K562 (cell line): ENCODE measurements around the gene INPP5D. TPM values are rescaled to one million over a fixed set of nuclear protein-coding genes. Genes with fewer than 3 reads are reported as not detected.

Experiments
- ATAC-seq: fragments of 200-7000 bp; cut with Tn5 transposase; 3 replicates; pipeline ENCODE4 v1.9.1; 2020; ENCODE audit warnings: moderate library complexity
- BruUV-seq: library from RNA; stranded (reverse); fragments of 400-500 nt; replicated peaks from 2 replicates; lab custom pipeline; 2021; lab: Mats Ljungman, UMichigan
- CTCF ChIA-PET: fragments of 300-600 bp; formaldehyde crosslinking; extraction: SDS; loops from one replicate; lab custom pipeline; 2021; ENCODE audit warnings: low intra/inter-chr PET ratio; lab: Yijun Ruan, JAX
- POLR2A ChIA-PET: fragments of 300-600, 350-650 bp; sonication (Branson Sonifier 250); formaldehyde crosslinking; extraction: SDS; loops from one replicate; lab custom pipeline; 2021; ENCODE audit warnings: antibody characterized with exemption, inconsistent platforms; lab: Yijun Ruan, JAX
- DNase-seq, 4 experiments: peaks; one replicate each; pipeline versions ENCODE4 v3.0.0 to v3.0.0-alpha.2; 2011 to 2018; ENCODE audit warnings: low spot score in 3 of 4, mixed read lengths in 3 of 4; ENCODE audit errors: extremely low read depth in 1 of 4
- FAIRE-seq: peaks from 2 replicates; lab custom pipeline; 2011; peaks lifted over from hg19 to GRCh38; lab: Jason Lieb, UNC
- H2AFZ ChIP-seq: 2 replicates; pipeline ENCODE4 v1.6.0; 2011; ENCODE audit warnings: low read depth, low read length, control low read depth, inconsistent platforms
- H3K27ac ChIP-seq: fragments of 200-600 bp; 3 replicates; pipeline ENCODE4 v1.8.0; 2011; ENCODE audit warnings: low read depth, mild to moderate bottlenecking, control low read depth, inconsistent platforms, low read length, moderate library complexity, mixed read lengths; ENCODE audit errors: extremely low read depth
- H3K27me3 ChIP-seq, 2 experiments: fragments of 300-600 bp in 1 of 2; 2 replicates in 1 of 2; 3 replicates in 1 of 2; pipeline versions ENCODE4 v1.6.0 to v1.8.0; 2011; ENCODE audit warnings: inconsistent platforms in 2 of 2, low read length in 2 of 2, mild to moderate bottlenecking in 1 of 2, mixed read lengths in 1 of 2, moderate library complexity in 1 of 2; ENCODE audit not compliant: control insufficient read depth in 2 of 2, insufficient read depth in 2 of 2
- H3K36me3 ChIP-seq: fragments of 300-600 bp; 3 replicates; pipeline ENCODE4 v1.8.0; 2011; ENCODE audit warnings: mild to moderate bottlenecking, low read length, inconsistent platforms; ENCODE audit not compliant: control insufficient read depth, insufficient read depth
- H3K4me1 ChIP-seq, 2 experiments: fragments of 200-600 bp in 1 of 2; replicated peaks in 1 of 2; 2 replicates in 1 of 2; 3 replicates in 1 of 2; pipeline versions ENCODE4 v1.5.1 to v1.8.0; 2011; ENCODE audit warnings: inconsistent platforms in 2 of 2, low read length in 2 of 2, mild to moderate bottlenecking in 1 of 2, mixed read lengths in 1 of 2, moderate library complexity in 1 of 2; ENCODE audit not compliant: control insufficient read depth in 2 of 2, insufficient read depth in 2 of 2
- H3K4me2 ChIP-seq: 2 replicates; pipeline ENCODE4 v1.6.1; 2011; ENCODE audit warnings: low read length, control low read depth, inconsistent platforms, mixed read lengths; ENCODE audit not compliant: insufficient read depth
- H3K4me3 ChIP-seq: fragments of 200-600 bp; sonication (generic), shearing (Covaris generic); 2 replicates; pipeline ENCODE4 v1.5.1; 2016; ENCODE audit warnings: control low read depth, inconsistent platforms
- H3K79me2 ChIP-seq: fragments of 200-600 bp; 3 replicates; pipeline ENCODE4 v1.8.0; 2011; ENCODE audit warnings: low read length, inconsistent platforms; ENCODE audit not compliant: control insufficient read depth, insufficient read depth
- H3K9ac ChIP-seq, 2 experiments: 2 replicates each; pipeline versions ENCODE4 v1.6.0 to v1.6.1; 2011; ENCODE audit warnings: low read depth in 2 of 2, low read length in 2 of 2, control low read depth in 1 of 2, inconsistent platforms in 1 of 2, mild to moderate bottlenecking in 1 of 2, mixed read lengths in 1 of 2; ENCODE audit not compliant: insufficient read depth in 1 of 2
- H3K9me1 ChIP-seq: one replicate; pipeline ENCODE4 v1.6.0; 2011; ENCODE audit warnings: inconsistent platforms, mild to moderate bottlenecking, low read length, moderate library complexity; ENCODE audit not compliant: control insufficient read depth, insufficient read depth
- H3K9me3 ChIP-seq: replicated peaks from 2 replicates; pipeline ENCODE4 v1.5.1; 2011; ENCODE audit warnings: low read depth, low read length, inconsistent platforms; ENCODE audit not compliant: control insufficient read depth, insufficient read depth
- H4K20me1 ChIP-seq: replicated peaks from 2 replicates; pipeline ENCODE4 v1.6.1; 2011; ENCODE audit warnings: low read length, inconsistent platforms, mixed read lengths; ENCODE audit not compliant: control insufficient read depth, insufficient read depth
- CTCF ChIP-seq, 3 experiments: IDR thresholded peaks in 2 of 3; conservative IDR thresholded peaks in 1 of 3; 2 replicates each; pipeline ENCODE4 v1.5.1; 2011 to 2012; ENCODE audit warnings: low read length in 3 of 3, mild to moderate bottlenecking in 3 of 3, control low read depth in 2 of 3, improper control_type of control experiment in 1 of 3, inconsistent platforms in 1 of 3, low read depth in 1 of 3, mixed read lengths in 1 of 3, moderate library complexity in 1 of 3; ENCODE audit not compliant: insufficient read depth in 2 of 3
- NELFE ChIP-seq: IDR thresholded peaks from 2 replicates; pipeline ENCODE4 v1.6.1; 2011; ENCODE audit warnings: mild to moderate bottlenecking; ENCODE audit not compliant: insufficient read depth, insufficient read length
- WGBS: fragments of 100-300 bp; shearing (Covaris generic); methylation state at CpG from one replicate; pipeline ENCODE4 v1.1.6; 2016; ENCODE audit warnings: low coverage, mixed read lengths; ENCODE audit not compliant: insufficient coverage; ENCODE audit errors: missing lambda C conversion rate; 5-methylcytosine and 5-hydroxymethylcytosine counted together
- in situ Hi-C: fragments of 300-500 bp; cut with MboI; formaldehyde crosslinking; loops from 4 replicates; pipeline ENCODE4 v1.15.0; 2018; ENCODE audit warnings: inconsistent platforms, mixed read lengths
- intact Hi-C: fragments of 100-400 bp; cut with micrococcal nuclease; formaldehyde crosslinking; loops from 2 replicates; pipeline ENCODE4 v1.14.2; 2022
- polyA plus RNA-seq, 8 experiments: library from polyadenylated mRNA; depleted of rRNA in 4 of 8; stranded (reverse) in 5 of 8; unstranded in 3 of 8; fragments of >200 nt; fragmentation: Nextera tagmentation in 2 of 8; fragmentation: Illumina TruSeq in 1 of 8; extraction: Ambion mirVana in 2 of 8; extraction: Trizol in 1 of 8; gene quantifications; 2 replicates each; pipeline versions ENCODE4 v1.2.1 to v1.2.3, GENCODE V29; 2011 to 2014; ENCODE audit warnings: inconsistent platforms in 1 of 8, missing spikeins in 1 of 8
- total RNA-seq, 7 experiments: library from RNA; depleted of rRNA in 6 of 7; stranded (reverse); fragments of >200 nt in 6 of 7; fragmentation: Illumina TruSeq in 2 of 7; extraction: Trizol in 2 of 7; gene quantifications; 2 replicates each; pipeline versions ENCODE4 v1.2.1 to v1.2.3, GENCODE V29; 2011 to 2021; ENCODE audit warnings: low replicate concordance in 1 of 7

Gene INPP5D
- total and polyA plus RNA-seq, 9 of the 15 experiments (the other 6 are each of a cell fraction or from before 2014, with no cell fraction given), result 0.55 to 6.2 (median 2.2) TPM

DNA sequence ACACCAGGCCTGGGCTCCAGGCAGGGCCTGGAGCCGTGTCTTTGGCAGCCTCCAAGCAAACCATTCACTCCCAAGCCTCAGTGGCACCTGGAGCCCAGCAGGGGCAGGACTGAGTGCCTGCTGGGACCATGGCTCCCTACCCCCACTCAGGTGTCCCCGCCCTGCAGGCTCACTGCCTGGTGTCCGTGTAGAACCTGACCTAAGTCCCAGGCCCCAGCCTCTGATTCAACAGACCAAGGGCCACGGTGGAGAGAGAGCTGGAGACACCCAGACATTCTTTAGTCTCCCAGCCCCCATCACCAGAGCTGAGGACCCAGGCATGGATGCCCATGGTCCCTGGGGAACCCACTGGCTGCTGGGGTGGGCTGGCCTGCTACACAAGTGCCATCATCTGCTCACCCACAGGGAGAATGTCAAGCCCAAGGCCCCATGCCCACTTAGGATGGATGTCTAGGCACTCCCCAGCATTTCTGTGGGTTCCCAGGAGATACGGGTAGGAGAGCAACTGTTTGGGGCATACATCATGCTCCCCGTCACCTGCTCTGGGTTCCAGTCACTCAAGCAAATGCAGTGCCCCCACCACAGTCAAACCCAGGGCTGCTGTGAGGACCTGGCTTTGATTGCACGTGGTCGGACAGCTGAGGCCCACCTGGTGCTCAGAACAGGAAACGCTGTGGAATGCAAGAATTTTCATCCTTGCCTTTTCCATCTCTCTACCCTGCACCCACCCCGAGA, 148.4 kb downstream of the INPP5D start:
- H3K36me3 ChIP-seq, result no peaks in the 10 kb centered on the region
- FAIRE-seq, result no peak
- no peaks in the 10 kb centered on the region for H3K9me1 ChIP-seq
- peak; percentile 67 for ATAC-seq
- POLR2A ChIA-PET, result interaction anchor here (1.2 kb wide), 1 partner anchor 30 kb away, joined by 3 read pairs; no protein-coding TSS in a partner anchor
- no peaks in the 10 kb centered on the region for H3K79me2 ChIP-seq
- CTCF ChIA-PET, result no interaction called here
- no peak overlapping the region for H3K4me3 ChIP-seq
- H3K27ac ChIP-seq, result no peak overlapping the region
- no peak overlapping the region for H3K4me2 ChIP-seq
- in situ Hi-C loops (no loop called here), intact Hi-C loops (no loop called here)
- no peaks in the 10 kb centered on the region for H3K27me3 ChIP-seq
- no peaks in the 10 kb centered on the region for H4K20me1 ChIP-seq
- 51% methylated on average over 8 of the region's 10 CpGs for WGBS
- peak overlapping the region in 1 of 2 experiments; percentile 45; a peak in 1 of 4 replicates for H3K9ac ChIP-seq
- BruUV-seq, result no TSS peak
- DNase-seq, result peak in 1 of 4 experiments; percentile 19
- peaks cover 0 to 11% of the 10 kb centered on the region in 2 experiments; a peak in 2 of 5 replicates for H3K4me1 ChIP-seq
- no peaks in the 10 kb centered on the region for H3K9me3 ChIP-seq
- no peak overlapping the region for H2AFZ ChIP-seq
- TF ChIP-seq NELFE, result no peak
- TF ChIP-seq CTCF (IDR thresholded peaks at IDR 0.05 in 2 of 3, conservative IDR thresholded peaks at IDR 0.05 in 1 of 3; ENCODE audit: insufficient read depth in 2 of 3, low read depth in 1 of 3, low read length in 3 of 3), result 0 out of 6 replicates have a peak, but pooled peaks of 1 of the 3 experiments have one; percentile 4
- TF ChIP-seq, all 486 proteins: peak for 1
